Fibroblast of the aortic adventitia (primary cell): Measurements from ENCODE around the gene CHST3. TPM values are rescaled to one million over a fixed set of nuclear protein-coding genes. Genes with fewer than 3 reads are reported as not detected.

Experiments
- DNase-seq: peaks from one replicate; pipeline ENCODE4 v3.0.0-alpha.2; 2010; ENCODE audit warnings: low read depth
- H3K4me3 ChIP-seq: 2 replicates; pipeline ENCODE4 v1.5.1; 2011; ENCODE audit warnings: low read depth, mild to moderate bottlenecking, control low read depth, low read length, moderate library complexity
- total RNA-seq: library from RNA; depleted of rRNA; stranded (reverse); fragments of >200 nt; gene quantifications from 2 replicates; pipeline ENCODE4 v1.2.3, GENCODE V29; 2012; ENCODE audit warnings: low replicate concordance
- TF ChIP-seq, protein P1 (sequence below): IDR thresholded peaks from 2 replicates; pipeline ENCODE4 v1.5.1; 2011; ENCODE audit warnings: mild to moderate bottlenecking, low read length, control low read depth, inconsistent platforms; ENCODE audit not compliant: insufficient read depth

The CHST3 gene
- total RNA-seq, 1 donor, result 19.3 TPM

DNA sequence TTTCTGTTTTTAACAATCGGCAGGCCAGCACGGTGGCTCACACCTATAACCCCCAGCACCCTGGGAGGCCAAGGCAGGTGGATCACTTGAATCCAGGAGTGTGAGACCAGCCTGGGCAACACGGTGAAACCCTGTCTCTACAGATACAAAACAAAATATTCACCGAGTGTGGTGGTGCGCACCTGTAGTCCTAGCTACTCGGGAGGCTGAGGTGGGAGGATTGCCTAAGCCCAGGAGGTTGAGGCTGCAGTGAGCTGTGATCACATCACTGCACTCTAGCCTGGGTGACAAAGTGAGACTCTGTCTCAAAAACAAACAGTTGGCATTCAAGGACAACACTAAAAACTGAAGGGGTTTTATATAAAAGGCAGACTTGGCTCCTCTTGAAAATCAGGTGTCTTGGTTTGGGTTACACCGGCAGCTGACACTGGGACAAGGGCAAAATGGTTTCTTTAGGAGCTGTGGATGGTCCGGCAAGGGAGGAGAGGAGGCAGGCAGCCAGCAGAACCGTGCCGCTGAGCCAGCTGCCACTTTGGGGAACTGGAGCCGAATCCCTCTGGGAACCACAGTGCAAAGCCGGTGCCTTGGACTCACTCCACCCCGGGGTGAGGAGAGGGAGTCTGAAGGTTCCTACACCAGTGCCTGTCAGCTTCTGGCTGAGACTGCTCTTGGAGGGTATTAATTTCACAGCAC lies 52.6 kb downstream of the CHST3 start:
- H3K4me3 ChIP-seq, result no peak overlapping the region
- TF ChIP-seq, protein P1, sequence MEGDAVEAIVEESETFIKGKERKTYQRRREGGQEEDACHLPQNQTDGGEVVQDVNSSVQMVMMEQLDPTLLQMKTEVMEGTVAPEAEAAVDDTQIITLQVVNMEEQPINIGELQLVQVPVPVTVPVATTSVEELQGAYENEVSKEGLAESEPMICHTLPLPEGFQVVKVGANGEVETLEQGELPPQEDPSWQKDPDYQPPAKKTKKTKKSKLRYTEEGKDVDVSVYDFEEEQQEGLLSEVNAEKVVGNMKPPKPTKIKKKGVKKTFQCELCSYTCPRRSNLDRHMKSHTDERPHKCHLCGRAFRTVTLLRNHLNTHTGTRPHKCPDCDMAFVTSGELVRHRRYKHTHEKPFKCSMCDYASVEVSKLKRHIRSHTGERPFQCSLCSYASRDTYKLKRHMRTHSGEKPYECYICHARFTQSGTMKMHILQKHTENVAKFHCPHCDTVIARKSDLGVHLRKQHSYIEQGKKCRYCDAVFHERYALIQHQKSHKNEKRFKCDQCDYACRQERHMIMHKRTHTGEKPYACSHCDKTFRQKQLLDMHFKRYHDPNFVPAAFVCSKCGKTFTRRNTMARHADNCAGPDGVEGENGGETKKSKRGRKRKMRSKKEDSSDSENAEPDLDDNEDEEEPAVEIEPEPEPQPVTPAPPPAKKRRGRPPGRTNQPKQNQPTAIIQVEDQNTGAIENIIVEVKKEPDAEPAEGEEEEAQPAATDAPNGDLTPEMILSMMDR, result no peak
- no peak for DNase-seq

- no peak for DNase-seq
- H3K4me3 ChIP-seq, result no peak overlapping the region
- TF ChIP-seq, protein P1, result no peak
These were observed 55.1 kb downstream of the CHST3 start for GRCh38 chr10:72019085-72019876.

DNA sequence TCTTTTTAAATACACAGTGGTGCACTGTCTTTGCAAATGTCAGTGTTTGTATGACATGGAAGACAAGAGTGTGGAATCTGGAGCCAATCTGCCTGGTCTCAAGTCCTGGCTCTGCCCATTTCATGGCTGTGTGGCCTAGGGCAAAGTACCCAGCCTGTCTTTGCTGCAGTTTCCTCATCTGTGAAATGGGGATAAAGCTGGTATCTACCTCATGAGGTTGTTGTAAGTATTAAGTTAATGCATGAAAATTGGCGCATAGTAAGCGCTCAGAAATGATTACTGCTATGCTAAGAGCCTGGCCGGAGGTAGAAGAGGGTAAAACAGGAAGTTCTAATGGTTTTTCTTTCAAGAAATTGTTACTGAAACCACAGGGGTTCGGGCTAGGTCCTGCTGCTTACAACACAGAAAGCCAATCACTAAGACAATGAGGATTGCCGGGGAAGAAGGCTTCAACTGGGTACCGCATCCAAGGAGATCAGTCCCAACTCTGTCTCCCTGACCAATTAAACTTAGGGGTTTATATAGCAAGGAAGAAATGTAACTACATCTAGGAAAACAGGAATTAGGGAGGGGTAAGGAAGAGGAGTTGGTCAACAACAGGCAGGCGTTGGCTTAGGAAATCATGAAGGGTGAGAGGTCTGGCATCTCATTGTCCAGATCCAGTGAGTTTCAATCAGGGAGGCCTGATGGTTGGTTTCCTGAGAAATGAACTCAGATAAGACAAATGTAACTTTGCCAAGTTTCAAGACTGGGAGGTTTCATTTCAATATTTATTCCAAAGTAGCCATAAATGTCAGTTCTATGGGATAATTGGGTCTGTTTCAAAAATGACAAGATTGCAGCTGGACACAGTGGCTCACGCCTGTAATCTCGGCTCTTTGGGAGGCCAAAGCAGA lies 57.0 kb downstream of the CHST3 start:
- TF ChIP-seq, protein P1, result no peak
- no peak overlapping the region for H3K4me3 ChIP-seq
- DNase-seq, result peak; percentile 63

- no peak overlapping the region for H3K4me3 ChIP-seq
- DNase-seq, result no peak
- TF ChIP-seq, protein P1, result no peak
These were observed 58.0 kb downstream of the CHST3 start for GRCh38 chr10:72022228-72022627.

DNA sequence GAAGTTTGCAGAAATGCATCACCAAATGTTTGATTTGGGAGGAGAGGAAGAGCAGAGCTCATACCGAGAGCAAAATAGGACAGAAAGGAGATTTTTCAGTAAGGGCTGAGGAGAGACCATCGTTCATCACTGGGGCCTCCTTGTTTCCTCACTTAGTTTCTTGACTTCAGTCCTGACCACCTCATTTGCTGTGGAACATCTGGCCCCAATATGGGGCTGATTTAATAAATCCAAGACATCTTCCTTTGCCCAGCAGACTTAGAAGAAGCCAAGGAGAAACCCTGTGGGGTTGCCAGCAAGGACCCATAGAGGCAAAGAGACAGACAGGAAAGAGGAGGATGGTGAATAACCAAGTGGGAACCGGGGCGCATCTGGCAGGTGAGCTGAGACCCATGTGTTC lies 60.4 kb downstream of the CHST3 start:
- DNase-seq, result no peak
- TF ChIP-seq, protein P1, result no peak
- no peak overlapping the region for H3K4me3 ChIP-seq

DNA sequence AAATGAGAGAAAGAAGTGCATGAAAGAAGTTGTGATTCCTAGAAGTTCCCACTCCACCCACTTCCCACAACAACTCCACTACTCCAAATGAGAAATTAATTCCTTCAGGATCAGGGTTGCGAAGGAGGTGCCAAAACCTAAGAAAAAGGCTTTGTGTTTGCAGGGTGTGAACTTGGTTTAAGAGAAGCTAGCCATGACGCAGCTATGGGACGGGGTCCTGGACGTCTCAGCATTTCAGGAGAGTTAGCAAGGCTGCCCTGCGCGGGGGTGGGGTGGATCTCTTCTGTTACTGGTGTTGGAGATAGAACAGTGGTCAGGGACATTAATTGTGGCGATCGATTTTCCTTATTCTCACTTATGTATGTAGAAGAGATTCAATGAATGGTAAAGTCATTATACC lies 61.2 kb downstream of the CHST3 start:
- no peak overlapping the region for H3K4me3 ChIP-seq
- TF ChIP-seq, protein P1, result no peak
- DNase-seq, result no peak
